DND-41 (cell line): ENCODE results near the gene CDR2.

Experiments
- ATAC-seq: fragments of 200-7000 bp; cut with Tn5 transposase; 3 replicates; pipeline ENCODE4 v1.9.1; 2021; ENCODE audit warnings: low read depth; ENCODE audit not compliant: insufficient read depth
- DNase-seq: peaks from one replicate; pipeline ENCODE4 v3.0.0-alpha.2; 2020
- H2AFZ ChIP-seq: 2 replicates; pipeline ENCODE4 v1.6.0; 2012; ENCODE audit warnings: low read depth, low read length
- H3K27ac ChIP-seq: 2 replicates; pipeline ENCODE4 v1.5.1; 2012; ENCODE audit warnings: low read length, inconsistent platforms
- H3K27me3 ChIP-seq: fragments of 200-600 bp; sonication (generic); 2 replicates; pipeline ENCODE4 v1.6.0; 2012; ENCODE audit warnings: low read length, mild to moderate bottlenecking, inconsistent platforms; ENCODE audit not compliant: insufficient read depth, poor library complexity
- H3K36me3 ChIP-seq: 2 replicates; pipeline ENCODE4 v1.5.1; 2012; ENCODE audit warnings: low read length, inconsistent platforms; ENCODE audit not compliant: insufficient read depth
- H3K4me1 ChIP-seq: 2 replicates; pipeline ENCODE4 v1.5.1; 2012; ENCODE audit warnings: mild to moderate bottlenecking, low read length; ENCODE audit not compliant: insufficient read depth
- H3K4me2 ChIP-seq: 2 replicates; pipeline ENCODE4 v1.6.0; 2012; ENCODE audit warnings: mild to moderate bottlenecking, moderate library complexity, low read length, inconsistent platforms; ENCODE audit not compliant: insufficient read depth
- H3K4me3 ChIP-seq, 2 experiments: fragments of 200-600 bp in 1 of 2; shearing (Covaris generic) in 1 of 2; 2 replicates each; pipeline ENCODE4 v1.5.1; 2012 to 2016; ENCODE audit warnings: inconsistent platforms in 2 of 2, low read length in 2 of 2, mild to moderate bottlenecking in 2 of 2, low read depth in 1 of 2, moderate library complexity in 1 of 2
- H3K79me2 ChIP-seq: 2 replicates; pipeline ENCODE4 v1.6.0; 2012; ENCODE audit warnings: low read length, inconsistent platforms; ENCODE audit not compliant: insufficient read depth
- H3K9ac ChIP-seq: 2 replicates; pipeline ENCODE4 v1.6.0; 2012; ENCODE audit warnings: low read depth, mild to moderate bottlenecking, inconsistent platforms, low read length, moderate library complexity
- H3K9me3 ChIP-seq: 2 replicates; pipeline ENCODE4 v1.5.1; 2012; ENCODE audit warnings: low read length, moderate library complexity, mild to moderate bottlenecking, inconsistent platforms; ENCODE audit not compliant: insufficient read depth, severe bottlenecking
- H4K20me1 ChIP-seq: 2 replicates; pipeline ENCODE4 v1.6.0; 2012; ENCODE audit warnings: low read length; ENCODE audit not compliant: insufficient read depth
- CTCF ChIP-seq: IDR thresholded peaks from 2 replicates; pipeline ENCODE4 v1.5.1; 2012; ENCODE audit warnings: borderline replicate concordance, low read length, moderate library complexity, mild to moderate bottlenecking; ENCODE audit not compliant: poor library complexity, severe bottlenecking; ENCODE audit errors: extremely low read depth
- EZH2 ChIP-seq: IDR thresholded peaks from 3 replicates; pipeline ENCODE4 v1.6.1; 2012; ENCODE audit warnings: borderline replicate concordance, low read depth, mild to moderate bottlenecking, moderate library complexity, low read length, inconsistent platforms; ENCODE audit not compliant: severe bottlenecking

Gene CDR2

GRCh38 chr16:22375963-22376640 lies 1.7 kb upstream of the CDR2 start:
- no peak overlapping the region for H3K4me2 ChIP-seq

GRCh38 chr16:22375117-22375962 lies 921 bp upstream of the CDR2 start:
- Histone ChIP-seq H3K27ac (peak overlapping the region; percentile 52; the same call in 1 of the 2 replicates), H3K36me3 (no peaks in the 10 kb centered on the region), H3K27me3 (no peaks in the 10 kb centered on the region), H3K9me3 (no peaks in the 10 kb centered on the region), H3K4me3 (peak overlapping the region; percentile 75 to 77; a peak in 3 of 4 replicates), H3K4me1 (peaks cover 34% of the 10 kb centered on the region), H3K4me2 (peak overlapping the region; percentile 87), H4K20me1 (no peaks in the 10 kb centered on the region; the same call in 1 of the 2 replicates), H3K9ac (peak overlapping the region; percentile 77), H3K79me2 (peaks cover 34% of the 10 kb centered on the region), H2AFZ (peak overlapping the region; percentile 96)
- no peak for DNase-seq
- TF ChIP-seq EZH2 = no peak
- no peak for TF ChIP-seq CTCF
- ATAC-seq = no peak

More at GRCh38 chr16:22375963-22376640, 1.7 kb upstream of the CDR2 start:
- Histone ChIP-seq H3K9me3 (no peaks in the 10 kb centered on the region), H3K79me2 (peaks cover 29% of the 10 kb centered on the region), H4K20me1 (no peaks in the 10 kb centered on the region), H3K4me1 (peaks cover 31% of the 10 kb centered on the region), H3K27ac (no peak overlapping the region), H3K27me3 (no peaks in the 10 kb centered on the region), H3K4me3 (no peak overlapping the region), H3K9ac (no peak overlapping the region), H2AFZ (no peak overlapping the region), H3K36me3 (no peaks in the 10 kb centered on the region)
- TF ChIP-seq EZH2 (no peak), CTCF (no peak)
- no peak for DNase-seq
- ATAC-seq = no peak

- H3K4me2 ChIP-seq = peak overlapping the region; percentile 87
- peaks cover 49% of the 10 kb centered on the region for H3K4me1 ChIP-seq
- DNase-seq (peak; percentile 47), ATAC-seq (peak; percentile 21)
- peak overlapping the region; percentile 77 for H3K9ac ChIP-seq
- peak overlapping the region; percentile 65 for H3K27ac ChIP-seq
- no peak for TF ChIP-seq EZH2
- TF ChIP-seq CTCF = no peak
- H3K79me2 ChIP-seq = peaks cover 44% of the 10 kb centered on the region
- H4K20me1 ChIP-seq = peaks cover 8% of the 10 kb centered on the region; the same call in 1 of the 2 replicates
- H3K4me3 ChIP-seq = peak overlapping the region; percentile 75 to 77
- H3K27me3 ChIP-seq = no peaks in the 10 kb centered on the region
- no peaks in the 10 kb centered on the region for H3K9me3 ChIP-seq
- H2AFZ ChIP-seq = peak overlapping the region; percentile 85
- no peaks in the 10 kb centered on the region for H3K36me3 ChIP-seq
These were observed 633 bp downstream of the CDR2 start for GRCh38 chr16:22373662-22374310.
